ENCODE results near the gene BCL6. TPM values are rescaled to one million over a fixed set of nuclear protein-coding genes. Genes with fewer than 3 reads are reported as not detected.

BCL6 gene
- total and polyA plus RNA-seq, 2 donors: 26.8 to 56.2 TPM

- WGBS: 97% methylated on average over 42 of the region's 42 CpGs
- DNase-seq (ENCODE audit: low read depth in 6 of 9, low spot score in 9 of 9): no peak
- Histone ChIP-seq H3K27ac (ENCODE audit: low read depth in 1 of 2, low read length in 1 of 2) (no peak overlapping the region), H3K4me3 (ENCODE audit: low read length in 2 of 2) (no peak overlapping the region), H3K36me3 (ENCODE audit: control insufficient read depth in 2 of 2, insufficient read depth in 2 of 2, low read length in 1 of 2) (no peaks in the 10 kb centered on the region), H3K9me3 (ENCODE audit: control insufficient read depth in 2 of 2, insufficient read depth in 1 of 2, low read length in 1 of 2) (no peaks in the 10 kb centered on the region), H3K27me3 (ENCODE audit: control insufficient read depth in 2 of 2, insufficient read depth in 1 of 2, low read length in 1 of 2) (peaks cover 0 to 2% of the 10 kb centered on the region in 2 donors), H3K4me1 (ENCODE audit: control insufficient read depth in 2 of 2, insufficient read depth in 2 of 2, low read length in 2 of 2) (no peaks in the 10 kb centered on the region)
Measured at GRCh38 chr3:187698499-187699399, 46.5 kb downstream of the BCL6 start.

- H3K4me3 ChIP-seq (ENCODE audit: low read length in 2 of 2): no peak overlapping the region
- no peaks in the 10 kb centered on the region for H3K4me1 ChIP-seq (ENCODE audit: control insufficient read depth in 2 of 2, insufficient read depth in 2 of 2, low read length in 2 of 2)
- H3K36me3 ChIP-seq (ENCODE audit: control insufficient read depth in 2 of 2, insufficient read depth in 2 of 2, low read length in 1 of 2): no peaks in the 10 kb centered on the region
- DNase-seq (ENCODE audit: low read depth in 6 of 9, low spot score in 9 of 9): no peak
- H3K27me3 ChIP-seq (ENCODE audit: control insufficient read depth in 2 of 2, insufficient read depth in 1 of 2, low read length in 1 of 2): peaks cover 0 to 2% of the 10 kb centered on the region in 2 donors
- no peaks in the 10 kb centered on the region for H3K9me3 ChIP-seq (ENCODE audit: control insufficient read depth in 2 of 2, insufficient read depth in 1 of 2, low read length in 1 of 2)
- no peak overlapping the region for H3K27ac ChIP-seq (ENCODE audit: low read depth in 1 of 2, low read length in 1 of 2)
- WGBS: 49% methylated on average over 4 of the region's 4 CpGs
Measured at GRCh38 chr3:187696021-187696420, 49.2 kb downstream of the BCL6 start.

GRCh38 chr3:187695449-187695848 is 49.8 kb downstream of the BCL6 start:
- no peak overlapping the region for H3K4me3 ChIP-seq (ENCODE audit: low read length in 2 of 2)
- H3K27ac ChIP-seq (ENCODE audit: low read depth in 1 of 2, low read length in 1 of 2): no peak overlapping the region
- H3K9me3 ChIP-seq (ENCODE audit: control insufficient read depth in 2 of 2, insufficient read depth in 1 of 2, low read length in 1 of 2): no peaks in the 10 kb centered on the region
- H3K36me3 ChIP-seq (ENCODE audit: control insufficient read depth in 2 of 2, insufficient read depth in 2 of 2, low read length in 1 of 2): no peaks in the 10 kb centered on the region
- no peaks in the 10 kb centered on the region for H3K4me1 ChIP-seq (ENCODE audit: control insufficient read depth in 2 of 2, insufficient read depth in 2 of 2, low read length in 2 of 2)
- DNase-seq (ENCODE audit: low read depth in 6 of 9, low spot score in 9 of 9): no peak
- 93% methylated on average over 4 of the region's 4 CpGs for WGBS
- H3K27me3 ChIP-seq (ENCODE audit: control insufficient read depth in 2 of 2, insufficient read depth in 1 of 2, low read length in 1 of 2): peaks cover 0 to 2% of the 10 kb centered on the region in 2 donors

- WGBS: 82% methylated on average over 3 of the region's 3 CpGs
- no peak overlapping the region for H3K4me3 ChIP-seq (ENCODE audit: low read length in 2 of 2)
Measured at GRCh38 chr3:187694801-187695200, 50.5 kb downstream of the BCL6 start.

GRCh38 chr3:187693431-187693830 is 51.8 kb downstream of the BCL6 start:
- no peak overlapping the region for H3K4me3 ChIP-seq (ENCODE audit: low read length in 2 of 2)
- H3K36me3 ChIP-seq (ENCODE audit: control insufficient read depth in 2 of 2, insufficient read depth in 2 of 2, low read length in 1 of 2): no peaks in the 10 kb centered on the region
- H3K27ac ChIP-seq (ENCODE audit: low read depth in 1 of 2, low read length in 1 of 2): no peak overlapping the region
- no peaks in the 10 kb centered on the region for H3K4me1 ChIP-seq (ENCODE audit: control insufficient read depth in 2 of 2, insufficient read depth in 2 of 2, low read length in 2 of 2)
- peaks cover 0 to 6% of the 10 kb centered on the region in 2 donors for H3K27me3 ChIP-seq (ENCODE audit: control insufficient read depth in 2 of 2, insufficient read depth in 1 of 2, low read length in 1 of 2)
- 96% methylated on average over 1 of the region's 1 CpG for WGBS
- no peak for DNase-seq (ENCODE audit: low read depth in 6 of 9, low spot score in 9 of 9)
- no peaks in the 10 kb centered on the region for H3K9me3 ChIP-seq (ENCODE audit: control insufficient read depth in 2 of 2, insufficient read depth in 1 of 2, low read length in 1 of 2)

More at GRCh38 chr3:187694801-187695200, 50.5 kb downstream of the BCL6 start:
- Histone ChIP-seq H3K9me3 (ENCODE audit: control insufficient read depth in 2 of 2, insufficient read depth in 1 of 2, low read length in 1 of 2) (no peaks in the 10 kb centered on the region), H3K4me1 (ENCODE audit: control insufficient read depth in 2 of 2, insufficient read depth in 2 of 2, low read length in 2 of 2) (no peaks in the 10 kb centered on the region), H3K36me3 (ENCODE audit: control insufficient read depth in 2 of 2, insufficient read depth in 2 of 2, low read length in 1 of 2) (no peaks in the 10 kb centered on the region), H3K27ac (ENCODE audit: low read depth in 1 of 2, low read length in 1 of 2) (no peak overlapping the region), H3K27me3 (ENCODE audit: control insufficient read depth in 2 of 2, insufficient read depth in 1 of 2, low read length in 1 of 2) (peaks cover 0 to 6% of the 10 kb centered on the region in 2 donors)
- no peak for DNase-seq (ENCODE audit: low read depth in 6 of 9, low spot score in 9 of 9)

- no peak overlapping the region for H3K4me3 ChIP-seq (ENCODE audit: low read length in 2 of 2)
- H3K27ac ChIP-seq (ENCODE audit: low read depth in 1 of 2, low read length in 1 of 2): no peak overlapping the region
- H3K36me3 ChIP-seq (ENCODE audit: control insufficient read depth in 2 of 2, insufficient read depth in 2 of 2, low read length in 1 of 2): no peaks in the 10 kb centered on the region
- 82% methylated on average over 4 of the region's 4 CpGs for WGBS
- no peaks in the 10 kb centered on the region for H3K4me1 ChIP-seq (ENCODE audit: control insufficient read depth in 2 of 2, insufficient read depth in 2 of 2, low read length in 2 of 2)
- no peaks in the 10 kb centered on the region for H3K9me3 ChIP-seq (ENCODE audit: control insufficient read depth in 2 of 2, insufficient read depth in 1 of 2, low read length in 1 of 2)
- DNase-seq (ENCODE audit: low read depth in 6 of 9, low spot score in 9 of 9): no peak
- peaks cover 0 to 4% of the 10 kb centered on the region in 2 donors for H3K27me3 ChIP-seq (ENCODE audit: control insufficient read depth in 2 of 2, insufficient read depth in 1 of 2, low read length in 1 of 2)
Measured at GRCh38 chr3:187689984-187690383, 55.3 kb downstream of the BCL6 start.

- no peaks in the 10 kb centered on the region for H3K4me1 ChIP-seq (ENCODE audit: control insufficient read depth in 2 of 2, insufficient read depth in 2 of 2, low read length in 2 of 2)
- H3K27ac ChIP-seq (ENCODE audit: low read depth in 1 of 2, low read length in 1 of 2): no peak overlapping the region
- H3K36me3 ChIP-seq (ENCODE audit: control insufficient read depth in 2 of 2, insufficient read depth in 2 of 2, low read length in 1 of 2): no peaks in the 10 kb centered on the region
- no peak overlapping the region for H3K4me3 ChIP-seq (ENCODE audit: low read length in 2 of 2)
- WGBS: 95% methylated on average over 5 of the region's 5 CpGs
- H3K9me3 ChIP-seq (ENCODE audit: control insufficient read depth in 2 of 2, insufficient read depth in 1 of 2, low read length in 1 of 2): no peaks in the 10 kb centered on the region
- H3K27me3 ChIP-seq (ENCODE audit: control insufficient read depth in 2 of 2, insufficient read depth in 1 of 2, low read length in 1 of 2): peaks cover 0 to 4% of the 10 kb centered on the region in 2 donors
- no peak for DNase-seq (ENCODE audit: low read depth in 6 of 9, low spot score in 9 of 9)
Measured at GRCh38 chr3:187686621-187687273, 58.5 kb downstream of the BCL6 start.

- WGBS: 98% methylated on average over 7 of the region's 7 CpGs
- Histone ChIP-seq H3K36me3 (ENCODE audit: control insufficient read depth in 2 of 2, insufficient read depth in 2 of 2, low read length in 1 of 2) (no peaks in the 10 kb centered on the region), H3K9me3 (ENCODE audit: control insufficient read depth in 2 of 2, insufficient read depth in 1 of 2, low read length in 1 of 2) (no peaks in the 10 kb centered on the region), H3K4me3 (ENCODE audit: low read length in 2 of 2) (no peak overlapping the region), H3K27ac (ENCODE audit: low read depth in 1 of 2, low read length in 1 of 2) (no peak overlapping the region), H3K27me3 (ENCODE audit: control insufficient read depth in 2 of 2, insufficient read depth in 1 of 2, low read length in 1 of 2) (peaks cover 0 to 4% of the 10 kb centered on the region in 2 donors), H3K4me1 (ENCODE audit: control insufficient read depth in 2 of 2, insufficient read depth in 2 of 2, low read length in 2 of 2) (no peaks in the 10 kb centered on the region)
- DNase-seq (ENCODE audit: low read depth in 6 of 9, low spot score in 9 of 9): no peak
Measured at GRCh38 chr3:187685948-187686347, 59.3 kb downstream of the BCL6 start.

GRCh38 chr3:187684880-187685279 is 60.4 kb downstream of the BCL6 start:
- H3K4me1 ChIP-seq (ENCODE audit: control insufficient read depth in 2 of 2, insufficient read depth in 2 of 2, low read length in 2 of 2): no peaks in the 10 kb centered on the region
- H3K9me3 ChIP-seq (ENCODE audit: control insufficient read depth in 2 of 2, insufficient read depth in 1 of 2, low read length in 1 of 2): no peaks in the 10 kb centered on the region
- 22% methylated on average over 2 of the region's 2 CpGs for WGBS
- H3K27me3 ChIP-seq (ENCODE audit: control insufficient read depth in 2 of 2, insufficient read depth in 1 of 2, low read length in 1 of 2): peaks cover 0 to under 1% of the 10 kb centered on the region in 2 donors
- no peak overlapping the region for H3K27ac ChIP-seq (ENCODE audit: low read depth in 1 of 2, low read length in 1 of 2)
- no peak for DNase-seq (ENCODE audit: low read depth in 6 of 9, low spot score in 9 of 9)
- no peak overlapping the region for H3K4me3 ChIP-seq (ENCODE audit: low read length in 2 of 2)
- no peaks in the 10 kb centered on the region for H3K36me3 ChIP-seq (ENCODE audit: control insufficient read depth in 2 of 2, insufficient read depth in 2 of 2, low read length in 1 of 2)
